Measurements from ENCODE around the gene CXCR5. TPM values are rescaled to one million over a fixed set of nuclear protein-coding genes. Genes with fewer than 3 reads are reported as not detected.

Gene CXCR5
- total and polyA plus RNA-seq, 3 experiments from 2014 or later: 4.5 to 6.3 (median 5.8) TPM

GRCh38 chr11:118899296-118899688 is 15.6 kb downstream of the CXCR5 start:
- no peaks in the 10 kb centered on the region for H3K27me3 ChIP-seq (ENCODE audit: insufficient read depth, low read length, poor library complexity, severe bottlenecking)
- ChIA-PET CTCF (interaction anchor here (1.2 kb wide), 1 partner anchor 15 kb away, joined by 3 read pairs; no protein-coding TSS in a partner anchor), POLR2A (interaction anchor here (0.5 to 1.9 kb wide), 4 partner anchors 22 to 109 kb away, joined by 3 to 7 read pairs (median 4); partner anchors contain the start of gene DDX6)
- peaks cover 0 to 77% (median 4%) of the 10 kb centered on the region in 3 donors for H3K36me3 Mint-ChIP-seq
- H3K27ac Mint-ChIP-seq: peak overlapping the region in 3 of 8 donors; percentile 12 to 83 (median 41)
- no peak overlapping the region for H3K27ac ChIP-seq (ENCODE audit: low read depth, low read length)
- no peaks in the 10 kb centered on the region for H3K9me3 ChIP-seq (ENCODE audit: low read length)
- peaks cover 34% of the 10 kb centered on the region for H3K4me1 ChIP-seq (ENCODE audit: insufficient read depth, low read length)
- DNase-seq: no peak
- H3K4me1 Mint-ChIP-seq: peaks cover 35 to 57% (median 37%) of the 10 kb centered on the region in 3 donors
- H3K27me3 Mint-ChIP-seq: peaks cover 0 to 5% of the 10 kb centered on the region in 2 donors
- no peaks in the 10 kb centered on the region for H3K9me3 Mint-ChIP-seq
- H3K36me3 ChIP-seq (ENCODE audit: insufficient read depth, low read length): peaks cover 34% of the 10 kb centered on the region
- H3K4me3 Mint-ChIP-seq: peak overlapping the region in 1 of 7 donors; percentile 65
- no peak overlapping the region for H3K4me3 ChIP-seq (ENCODE audit: low read length)

- Mint-ChIP-seq H3K9me3 (no peaks in the 10 kb centered on the region), H3K4me3 (peak overlapping the region in 1 of 7 donors; percentile 37), H3K27me3 (peaks cover 0 to 5% of the 10 kb centered on the region in 2 donors), H3K36me3 (peaks cover 0 to 78% (median 4%) of the 10 kb centered on the region in 3 donors), H3K4me1 (peaks cover 30 to 52% (median 31%) of the 10 kb centered on the region in 3 donors), H3K27ac (peak overlapping the region in 5 of 8 donors; percentile 47 to 84 (median 78))
- peaks cover 39% of the 10 kb centered on the region for H3K36me3 ChIP-seq (ENCODE audit: insufficient read depth, low read length)
- no peak overlapping the region for H3K27ac ChIP-seq (ENCODE audit: low read depth, low read length)
- no peak overlapping the region for H3K4me3 ChIP-seq (ENCODE audit: low read length)
- POLR2A ChIA-PET: interaction anchor here (1.0 to 1.9 kb wide), 3 partner anchors 23 to 109 kb away, joined by 3 to 7 read pairs (median 4); partner anchors contain the start of gene DDX6
- peaks cover 29% of the 10 kb centered on the region for H3K4me1 ChIP-seq (ENCODE audit: insufficient read depth, low read length)
- CTCF ChIA-PET: interaction anchor here (1.2 kb wide), 1 partner anchor 15 kb away, joined by 3 read pairs; no protein-coding TSS in a partner anchor
- H3K27me3 ChIP-seq (ENCODE audit: insufficient read depth, low read length, poor library complexity, severe bottlenecking): no peaks in the 10 kb centered on the region
- no peaks in the 10 kb centered on the region for H3K9me3 ChIP-seq (ENCODE audit: low read length)
- DNase-seq: no peak
These were observed 16.1 kb downstream of the CXCR5 start for GRCh38 chr11:118899706-118900360.

- no peak overlapping the region for H3K27ac ChIP-seq (ENCODE audit: low read depth, low read length)
- no peak overlapping the region for H3K4me3 ChIP-seq (ENCODE audit: low read length)
- H3K27me3 ChIP-seq (ENCODE audit: insufficient read depth, low read length, poor library complexity, severe bottlenecking): no peaks in the 10 kb centered on the region
- peaks cover 0 to 76% (median 4%) of the 10 kb centered on the region in 3 donors for H3K36me3 Mint-ChIP-seq
- no peaks in the 10 kb centered on the region for H3K9me3 ChIP-seq (ENCODE audit: low read length)
- peaks cover 0 to 2% of the 10 kb centered on the region in 2 donors for H3K27me3 Mint-ChIP-seq
- H3K36me3 ChIP-seq (ENCODE audit: insufficient read depth, low read length): peaks cover 41% of the 10 kb centered on the region
- peak overlapping the region in 2 of 7 donors; percentile 28 to 48 for H3K4me3 Mint-ChIP-seq
- peak overlapping the region in 5 of 8 donors; percentile 29 to 85 (median 76) for H3K27ac Mint-ChIP-seq
- peaks cover 20 to 43% (median 22%) of the 10 kb centered on the region in 3 donors for H3K4me1 Mint-ChIP-seq
- H3K9me3 Mint-ChIP-seq: no peaks in the 10 kb centered on the region
- H3K4me1 ChIP-seq (ENCODE audit: insufficient read depth, low read length): peaks cover 20% of the 10 kb centered on the region
- DNase-seq: no peak
- ChIA-PET CTCF (interaction anchor here (1.2 kb wide), 1 partner anchor 108 kb away, joined by 3 read pairs; no protein-coding TSS in a partner anchor), POLR2A (interaction anchor here (0.6 kb wide), 1 partner anchor 208 kb away, joined by 3 read pairs; no protein-coding TSS in a partner anchor)
These were observed 17.1 kb downstream of the CXCR5 start for GRCh38 chr11:118900535-118901384.

GRCh38 chr11:118901494-118902335 is 18.0 kb downstream of the CXCR5 start:
- no peaks in the 10 kb centered on the region for H3K27me3 ChIP-seq (ENCODE audit: insufficient read depth, low read length, poor library complexity, severe bottlenecking)
- peaks cover 0 to 2% of the 10 kb centered on the region in 2 donors for H3K27me3 Mint-ChIP-seq
- CTCF ChIA-PET: interaction anchor here (0.8 to 1.2 kb wide), 2 partner anchors 9 to 109 kb away, joined by 3 read pairs; no protein-coding TSS in a partner anchor
- peaks cover 51% of the 10 kb centered on the region for H3K36me3 ChIP-seq (ENCODE audit: insufficient read depth, low read length)
- no peaks in the 10 kb centered on the region for H3K9me3 ChIP-seq (ENCODE audit: low read length)
- no peaks in the 10 kb centered on the region for H3K9me3 Mint-ChIP-seq
- H3K36me3 Mint-ChIP-seq: peaks cover 0 to 81% (median 6%) of the 10 kb centered on the region in 3 donors
- H3K4me3 ChIP-seq (ENCODE audit: low read length): no peak overlapping the region
- peaks cover 21 to 40% (median 21%) of the 10 kb centered on the region in 3 donors for H3K4me1 Mint-ChIP-seq
- peak overlapping the region in 5 of 8 donors; percentile 17 to 89 (median 82) for H3K27ac Mint-ChIP-seq
- POLR2A ChIA-PET: interaction anchor here (0.6 kb wide), 1 partner anchor 209 kb away, joined by 3 read pairs; no protein-coding TSS in a partner anchor
- DNase-seq: no peak
- no peak overlapping the region for H3K4me3 Mint-ChIP-seq
- H3K27ac ChIP-seq (ENCODE audit: low read depth, low read length): no peak overlapping the region
- H3K4me1 ChIP-seq (ENCODE audit: insufficient read depth, low read length): peaks cover 15% of the 10 kb centered on the region

GRCh38 chr11:118902336-118903203 is 18.9 kb downstream of the CXCR5 start:
- H3K36me3 ChIP-seq (ENCODE audit: insufficient read depth, low read length): peaks cover 58% of the 10 kb centered on the region
- no peaks in the 10 kb centered on the region for H3K27me3 ChIP-seq (ENCODE audit: insufficient read depth, low read length, poor library complexity, severe bottlenecking)
- peaks cover 0 to 2% (median 0%) of the 10 kb centered on the region in 5 donors for H3K9me3 Mint-ChIP-seq
- peaks cover 15% of the 10 kb centered on the region for H3K4me1 ChIP-seq (ENCODE audit: insufficient read depth, low read length)
- no peak for DNase-seq
- H3K4me3 ChIP-seq (ENCODE audit: low read length): no peak overlapping the region
- H3K27me3 Mint-ChIP-seq: no peaks in the 10 kb centered on the region
- no peak overlapping the region for H3K27ac ChIP-seq (ENCODE audit: low read depth, low read length)
- CTCF ChIA-PET: interaction anchor here (0.8 kb wide), 1 partner anchor 9 kb away, joined by 3 read pairs; no protein-coding TSS in a partner anchor
- H3K36me3 Mint-ChIP-seq: peaks cover 0 to 81% (median 8%) of the 10 kb centered on the region in 3 donors
- H3K9me3 ChIP-seq (ENCODE audit: low read length): no peaks in the 10 kb centered on the region
- H3K4me1 Mint-ChIP-seq: peaks cover 22 to 40% (median 23%) of the 10 kb centered on the region in 3 donors
- no peak overlapping the region for H3K4me3 Mint-ChIP-seq
- H3K27ac Mint-ChIP-seq: peak overlapping the region in 1 of 8 donors; percentile 83
- POLR2A ChIA-PET: no interaction called here

- no peak overlapping the region for H3K27ac ChIP-seq (ENCODE audit: low read depth, low read length)
- POLR2A ChIA-PET: no interaction called here
- peak overlapping the region in 3 of 8 donors; percentile 47 to 86 (median 73) for H3K27ac Mint-ChIP-seq
These were observed 19.7 kb downstream of the CXCR5 start for GRCh38 chr11:118903204-118904015.

More at GRCh38 chr11:118903204-118904015, 19.7 kb downstream of the CXCR5 start:
- peaks cover 26 to 44% (median 29%) of the 10 kb centered on the region in 3 donors for H3K4me1 Mint-ChIP-seq
- H3K27me3 ChIP-seq (ENCODE audit: insufficient read depth, low read length, poor library complexity, severe bottlenecking): no peaks in the 10 kb centered on the region
- peaks cover 21% of the 10 kb centered on the region for H3K4me1 ChIP-seq (ENCODE audit: insufficient read depth, low read length)
- no peaks in the 10 kb centered on the region for H3K9me3 ChIP-seq (ENCODE audit: low read length)
- H3K36me3 Mint-ChIP-seq: peaks cover 0 to 83% (median 9%) of the 10 kb centered on the region in 3 donors
- CTCF ChIA-PET: interaction anchor here (0.8 kb wide), 1 partner anchor 214 kb away, joined by 3 read pairs; no protein-coding TSS in a partner anchor
- DNase-seq: no peak
- H3K4me3 Mint-ChIP-seq: no peak overlapping the region
- peaks cover 58% of the 10 kb centered on the region for H3K36me3 ChIP-seq (ENCODE audit: insufficient read depth, low read length)
- no peak overlapping the region for H3K4me3 ChIP-seq (ENCODE audit: low read length)
- H3K9me3 Mint-ChIP-seq: peaks cover 0 to 2% (median 0%) of the 10 kb centered on the region in 5 donors
- H3K27me3 Mint-ChIP-seq: no peaks in the 10 kb centered on the region

Measured in CD8-positive, alpha-beta memory T cell (primary cell).